ENCODE results near the gene C22orf42. TPM values are rescaled to one million over a fixed set of nuclear protein-coding genes. Genes with fewer than 3 reads are reported as not detected.
"Not testable (repeated sequence)": the region's sequence is repeated elsewhere in the genome, so short reads cannot be mapped to it uniquely, and the experiment has no call there.

Gene C22orf42
- total and polyA plus RNA-seq, 2 donors (not counting 1 experiment from before 2014, with no cell fraction given) = not detected

- H3K9me3 ChIP-seq (ENCODE audit: control insufficient read depth, insufficient read depth, low read depth, low read length) = no peaks in the 10 kb centered on the region
- peaks cover 4% of the 10 kb centered on the region for H3K27me3 ChIP-seq (ENCODE audit: control insufficient read depth, insufficient read depth, low read length)
- no peak overlapping the region for H3K4me2 ChIP-seq (ENCODE audit: extremely low read depth, insufficient read depth, low read length)
- H4K20me1 ChIP-seq (ENCODE audit: control insufficient read depth, extremely low read depth, insufficient read depth, low read length) = no peaks in the 10 kb centered on the region
- H3K9ac ChIP-seq (ENCODE audit: insufficient read depth, low read length) = no peak overlapping the region
- TF ChIP-seq EZH2 (IDR thresholded peaks at IDR 0.05; ENCODE audit: low read length, missing control alignments) = no peak
- no peak for TF ChIP-seq CTCF (conservative IDR thresholded peaks at IDR 0.05 in 1 of 2, IDR thresholded peaks at IDR 0.05 in 1 of 2; ENCODE audit: low read depth in 1 of 2, low read length in 2 of 2)
- no peak overlapping the region for H3K4me3 ChIP-seq (replicated peaks in 1 of 4; ENCODE audit: control extremely low read depth in 1 of 4, insufficient read depth in 1 of 4, low read depth in 3 of 4, low read length in 4 of 4)
- no peak overlapping the region for H3K27ac ChIP-seq (ENCODE audit: insufficient read depth, low read length)
- no peaks in the 10 kb centered on the region for H3K36me3 ChIP-seq (ENCODE audit: control insufficient read depth, insufficient read depth, low read length)
- no peak for DNase-seq (ENCODE audit: low read depth in 2 of 2)
- H3K4me1 ChIP-seq (ENCODE audit: control insufficient read depth, extremely low read depth, insufficient read depth, low read length) = no peaks in the 10 kb centered on the region
- H2AFZ ChIP-seq (ENCODE audit: low read length) = no peak overlapping the region
- H3K79me2 ChIP-seq (ENCODE audit: control insufficient read depth, insufficient read depth, low read length) = no peaks in the 10 kb centered on the region
Observed at GRCh38 chr22:32200752-32201151, 41.6 kb upstream of the C22orf42 start.

GRCh38 chr22:32199961-32200360, 40.9 kb upstream of the C22orf42 start:
- no peak overlapping the region for H3K4me3 ChIP-seq (replicated peaks in 1 of 4; ENCODE audit: control extremely low read depth in 1 of 4, insufficient read depth in 1 of 4, low read depth in 3 of 4, low read length in 4 of 4)
- H3K79me2 ChIP-seq (ENCODE audit: control insufficient read depth, insufficient read depth, low read length) = no peaks in the 10 kb centered on the region
- no peak for TF ChIP-seq CTCF (conservative IDR thresholded peaks at IDR 0.05 in 1 of 2, IDR thresholded peaks at IDR 0.05 in 1 of 2; ENCODE audit: low read depth in 1 of 2, low read length in 2 of 2)
- no peak for TF ChIP-seq EZH2 (IDR thresholded peaks at IDR 0.05; ENCODE audit: low read length, missing control alignments)
- no peaks in the 10 kb centered on the region for H3K36me3 ChIP-seq (ENCODE audit: control insufficient read depth, insufficient read depth, low read length)
- no peak overlapping the region for H3K9ac ChIP-seq (ENCODE audit: insufficient read depth, low read length)
- H3K4me1 ChIP-seq (ENCODE audit: control insufficient read depth, extremely low read depth, insufficient read depth, low read length) = no peaks in the 10 kb centered on the region
- H3K27ac ChIP-seq (ENCODE audit: insufficient read depth, low read length) = no peak overlapping the region
- no peaks in the 10 kb centered on the region for H3K9me3 ChIP-seq (ENCODE audit: control insufficient read depth, insufficient read depth, low read depth, low read length)
- peaks cover 4% of the 10 kb centered on the region for H3K27me3 ChIP-seq (ENCODE audit: control insufficient read depth, insufficient read depth, low read length)
- no peak overlapping the region for H3K4me2 ChIP-seq (ENCODE audit: extremely low read depth, insufficient read depth, low read length)
- DNase-seq (ENCODE audit: low read depth in 2 of 2) = no peak
- H4K20me1 ChIP-seq (ENCODE audit: control insufficient read depth, extremely low read depth, insufficient read depth, low read length) = no peaks in the 10 kb centered on the region
- H2AFZ ChIP-seq (ENCODE audit: low read length) = no peak overlapping the region

- TF ChIP-seq CTCF (conservative IDR thresholded peaks at IDR 0.05 in 1 of 2, IDR thresholded peaks at IDR 0.05 in 1 of 2; ENCODE audit: low read depth in 1 of 2, low read length in 2 of 2) = no peak
- no peak for TF ChIP-seq EZH2 (IDR thresholded peaks at IDR 0.05; ENCODE audit: low read length, missing control alignments)
- Histone ChIP-seq H3K27me3 (ENCODE audit: control insufficient read depth, insufficient read depth, low read length) (peaks cover 4% of the 10 kb centered on the region), H3K4me2 (ENCODE audit: extremely low read depth, insufficient read depth, low read length) (no peak overlapping the region), H2AFZ (ENCODE audit: low read length) (no peak overlapping the region), H3K9ac (ENCODE audit: insufficient read depth, low read length) (no peak overlapping the region), H3K4me1 (ENCODE audit: control insufficient read depth, extremely low read depth, insufficient read depth, low read length) (no peaks in the 10 kb centered on the region), H3K27ac (ENCODE audit: insufficient read depth, low read length) (no peak overlapping the region), H3K4me3 (replicated peaks in 1 of 4; ENCODE audit: control extremely low read depth in 1 of 4, insufficient read depth in 1 of 4, low read depth in 3 of 4, low read length in 4 of 4) (no peak overlapping the region), H3K9me3 (ENCODE audit: control insufficient read depth, insufficient read depth, low read depth, low read length) (no peaks in the 10 kb centered on the region), H3K36me3 (ENCODE audit: control insufficient read depth, insufficient read depth, low read length) (no peaks in the 10 kb centered on the region), H4K20me1 (ENCODE audit: control insufficient read depth, extremely low read depth, insufficient read depth, low read length) (no peaks in the 10 kb centered on the region), H3K79me2 (ENCODE audit: control insufficient read depth, insufficient read depth, low read length) (no peaks in the 10 kb centered on the region)
- no peak for DNase-seq (ENCODE audit: low read depth in 2 of 2)
Observed at GRCh38 chr22:32199341-32199740, 40.2 kb upstream of the C22orf42 start.

- H3K27me3 ChIP-seq (ENCODE audit: control insufficient read depth, insufficient read depth, low read length); H2AFZ ChIP-seq (ENCODE audit: low read length); H3K27ac ChIP-seq (ENCODE audit: insufficient read depth, low read length); H3K4me2 ChIP-seq (ENCODE audit: extremely low read depth, insufficient read depth, low read length); H3K4me1 ChIP-seq (ENCODE audit: control insufficient read depth, extremely low read depth, insufficient read depth, low read length); H3K36me3 ChIP-seq (ENCODE audit: control insufficient read depth, insufficient read depth, low read length); H4K20me1 ChIP-seq (ENCODE audit: control insufficient read depth, extremely low read depth, insufficient read depth, low read length); DNase-seq (ENCODE audit: low read depth in 2 of 2); H3K4me3 ChIP-seq (replicated peaks in 1 of 4; ENCODE audit: control extremely low read depth in 1 of 4, insufficient read depth in 1 of 4, low read depth in 3 of 4, low read length in 4 of 4); H3K9ac ChIP-seq (ENCODE audit: insufficient read depth, low read length); H3K9me3 ChIP-seq (ENCODE audit: control insufficient read depth, insufficient read depth, low read depth, low read length); H3K79me2 ChIP-seq (ENCODE audit: control insufficient read depth, insufficient read depth, low read length): not testable (repeated sequence)
Observed at GRCh38 chr22:32197553-32198226, 38.6 kb upstream of the C22orf42 start.

GRCh38 chr22:32195900-32196299, 36.8 kb upstream of the C22orf42 start:
- not testable (repeated sequence) for H3K79me2 ChIP-seq (ENCODE audit: control insufficient read depth, insufficient read depth, low read length); H3K9me3 ChIP-seq (ENCODE audit: control insufficient read depth, insufficient read depth, low read depth, low read length); H3K27ac ChIP-seq (ENCODE audit: insufficient read depth, low read length); H3K4me2 ChIP-seq (ENCODE audit: extremely low read depth, insufficient read depth, low read length); H2AFZ ChIP-seq (ENCODE audit: low read length); H3K36me3 ChIP-seq (ENCODE audit: control insufficient read depth, insufficient read depth, low read length); H4K20me1 ChIP-seq (ENCODE audit: control insufficient read depth, extremely low read depth, insufficient read depth, low read length); DNase-seq (ENCODE audit: low read depth in 2 of 2); H3K27me3 ChIP-seq (ENCODE audit: control insufficient read depth, insufficient read depth, low read length); H3K9ac ChIP-seq (ENCODE audit: insufficient read depth, low read length); H3K4me3 ChIP-seq (replicated peaks in 1 of 4; ENCODE audit: control extremely low read depth in 1 of 4, insufficient read depth in 1 of 4, low read depth in 3 of 4, low read length in 4 of 4); H3K4me1 ChIP-seq (ENCODE audit: control insufficient read depth, extremely low read depth, insufficient read depth, low read length)

Data from fibroblast of lung (primary cell).